NCI-H345 treated with DMSO at 0.1 percent for 48 hours (cell line): Measurements from ENCODE around the gene ADGRF3.
"Not testable (repeated sequence)": the region's sequence is repeated elsewhere in the genome, so short reads cannot be mapped to it uniquely, and the experiment has no call there.

Source experiments
- DNase-seq: peaks from one replicate; lab custom pipeline; 2025; ENCODE audit not compliant: unreplicated experiment; lab: John Stamatoyannopoulos, UW

Gene ADGRF3, protein sequence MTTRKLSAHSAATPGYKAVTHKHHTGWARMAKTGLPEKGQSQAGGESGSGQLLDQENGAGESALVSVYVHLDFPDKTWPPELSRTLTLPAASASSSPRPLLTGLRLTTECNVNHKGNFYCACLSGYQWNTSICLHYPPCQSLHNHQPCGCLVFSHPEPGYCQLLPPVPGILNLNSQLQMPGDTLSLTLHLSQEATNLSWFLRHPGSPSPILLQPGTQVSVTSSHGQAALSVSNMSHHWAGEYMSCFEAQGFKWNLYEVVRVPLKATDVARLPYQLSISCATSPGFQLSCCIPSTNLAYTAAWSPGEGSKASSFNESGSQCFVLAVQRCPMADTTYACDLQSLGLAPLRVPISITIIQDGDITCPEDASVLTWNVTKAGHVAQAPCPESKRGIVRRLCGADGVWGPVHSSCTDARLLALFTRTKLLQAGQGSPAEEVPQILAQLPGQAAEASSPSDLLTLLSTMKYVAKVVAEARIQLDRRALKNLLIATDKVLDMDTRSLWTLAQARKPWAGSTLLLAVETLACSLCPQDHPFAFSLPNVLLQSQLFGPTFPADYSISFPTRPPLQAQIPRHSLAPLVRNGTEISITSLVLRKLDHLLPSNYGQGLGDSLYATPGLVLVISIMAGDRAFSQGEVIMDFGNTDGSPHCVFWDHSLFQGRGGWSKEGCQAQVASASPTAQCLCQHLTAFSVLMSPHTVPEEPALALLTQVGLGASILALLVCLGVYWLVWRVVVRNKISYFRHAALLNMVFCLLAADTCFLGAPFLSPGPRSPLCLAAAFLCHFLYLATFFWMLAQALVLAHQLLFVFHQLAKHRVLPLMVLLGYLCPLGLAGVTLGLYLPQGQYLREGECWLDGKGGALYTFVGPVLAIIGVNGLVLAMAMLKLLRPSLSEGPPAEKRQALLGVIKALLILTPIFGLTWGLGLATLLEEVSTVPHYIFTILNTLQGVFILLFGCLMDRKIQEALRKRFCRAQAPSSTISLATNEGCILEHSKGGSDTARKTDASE

DNA sequence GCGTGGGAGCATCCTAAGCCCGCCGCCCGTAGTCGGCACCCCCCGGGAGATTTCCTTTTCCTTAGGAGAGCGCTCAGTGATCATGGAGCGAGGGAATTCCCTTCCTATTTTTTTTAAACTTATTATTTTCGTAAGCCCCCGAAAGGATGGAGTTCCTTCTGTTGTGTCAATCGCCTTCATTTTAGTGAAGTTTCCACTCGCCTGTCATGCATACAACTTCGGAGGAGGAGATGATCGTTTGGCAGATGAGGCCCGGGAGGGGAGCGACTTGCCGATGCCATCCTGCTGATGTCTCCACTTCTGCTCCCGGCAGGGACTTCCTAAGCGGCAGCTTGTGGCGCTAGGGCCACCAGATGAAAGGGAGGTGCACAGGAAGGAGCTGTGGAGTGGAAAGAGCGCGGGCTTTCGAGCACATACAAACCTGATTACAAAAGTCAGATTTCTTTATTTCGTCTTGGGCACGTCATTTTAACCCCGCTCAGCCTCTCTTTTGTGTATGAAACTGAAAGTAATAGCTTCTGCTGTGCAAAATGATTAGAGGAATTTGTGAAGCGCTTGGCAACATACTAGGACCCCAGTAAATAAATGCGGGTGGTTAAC, at the start of gene ADGRF3:
TSS of gene ADGRF3 (minus strand) at position 336 of the 600 bp plus-strand sequence. CDS start 555 bp downstream, outside the sequence.
- peak; percentile 53 for DNase-seq

DNA sequence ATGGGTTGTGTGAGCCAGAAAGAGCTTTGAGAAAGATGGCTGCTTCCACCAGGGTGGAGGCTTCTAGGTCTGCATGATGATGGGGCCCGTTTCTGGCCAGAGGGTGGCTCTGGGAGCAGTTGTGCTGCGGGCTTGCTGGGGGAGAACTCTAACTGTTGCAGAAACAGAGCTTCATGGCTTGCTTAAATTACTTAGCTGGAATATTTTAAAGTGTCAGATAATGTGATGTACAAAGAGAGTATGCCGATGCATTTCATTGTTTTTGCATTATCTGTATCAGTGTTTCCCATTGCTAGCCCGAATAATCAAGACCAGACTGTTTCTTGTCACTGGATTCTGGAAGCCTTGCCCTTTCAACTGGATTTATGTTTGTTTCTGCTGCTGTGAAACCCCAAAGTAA, 48.8 kb upstream of the ADGRF3 start:
- no peak for DNase-seq

DNA sequence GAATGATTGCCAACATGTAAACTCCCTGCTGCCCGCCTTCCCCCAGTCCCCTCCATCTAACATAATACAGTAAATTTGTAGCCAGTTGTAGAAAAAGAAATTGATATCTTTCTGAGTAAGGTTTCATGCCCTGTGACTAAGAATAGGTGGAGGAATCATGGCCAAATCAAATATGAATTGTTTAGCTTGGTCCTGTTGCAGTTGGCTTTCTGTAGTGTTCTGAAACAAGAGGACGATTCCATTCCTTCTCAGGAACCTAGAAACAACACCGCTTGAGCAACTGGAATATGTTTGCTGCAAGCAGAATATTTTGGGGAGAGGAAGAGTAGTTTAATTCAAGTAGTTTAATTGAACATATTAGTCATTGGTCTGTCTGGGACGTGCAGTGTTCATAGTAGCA, 48.1 kb upstream of the ADGRF3 start:
- no peak for DNase-seq

DNA sequence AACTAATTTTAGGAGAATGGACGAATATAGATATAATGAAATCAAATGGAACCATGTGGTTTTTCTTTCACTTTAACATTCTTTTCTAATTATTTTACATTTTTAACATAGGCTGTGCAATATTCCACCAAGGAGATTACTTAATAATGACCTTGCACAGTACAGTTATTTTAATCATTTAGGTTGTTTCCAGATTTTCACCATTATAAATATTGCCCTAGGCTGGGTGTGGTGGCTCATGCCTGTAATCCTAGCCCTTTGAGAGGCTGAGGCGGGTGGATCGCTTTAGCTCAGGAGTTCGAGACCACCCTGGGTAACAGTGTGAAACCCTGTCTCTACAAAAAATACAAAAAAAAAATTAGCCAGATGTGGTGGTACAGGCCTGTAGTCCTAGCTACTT, 40.6 kb upstream of the ADGRF3 start:
- no peak for DNase-seq

DNA sequence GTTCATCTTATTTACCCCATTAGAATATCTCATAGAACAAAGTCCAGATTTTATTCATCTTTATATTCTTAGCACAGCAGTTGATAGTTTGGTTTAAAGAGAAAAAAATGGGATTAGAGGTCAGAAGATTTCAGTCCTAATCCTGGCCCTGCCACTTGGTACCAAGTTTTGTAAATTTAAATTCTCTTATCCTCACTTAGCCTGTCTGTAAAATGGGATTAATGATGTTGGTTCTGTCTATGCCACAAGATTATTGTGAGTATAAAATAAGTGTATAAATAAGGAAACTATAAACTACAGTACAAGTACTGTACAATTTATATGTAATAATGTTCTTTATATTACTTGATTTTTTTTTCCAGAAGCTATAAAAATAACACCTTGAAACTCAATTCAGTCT, 38.0 kb upstream of the ADGRF3 start:
- no peak for DNase-seq

DNA sequence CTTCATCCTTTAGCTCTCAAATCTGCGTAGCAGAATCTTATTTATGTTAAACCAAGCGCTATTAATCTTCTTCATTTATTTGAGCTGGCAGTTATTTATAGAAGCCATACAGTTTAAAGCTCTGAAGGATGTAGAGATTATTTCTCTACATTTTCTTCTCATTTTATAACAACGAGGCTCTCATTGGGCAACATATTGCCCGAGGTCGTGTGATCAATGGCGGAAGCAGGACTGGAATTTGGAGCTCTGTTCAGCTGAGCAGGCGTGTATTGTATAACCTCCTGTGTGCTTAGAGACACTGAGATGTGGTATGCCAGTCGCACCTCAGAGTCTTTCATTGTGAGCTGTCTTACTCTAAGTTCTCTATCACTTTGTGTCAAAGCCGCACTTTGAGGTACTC, 37.6 kb upstream of the ADGRF3 start:
- no peak for DNase-seq

DNA sequence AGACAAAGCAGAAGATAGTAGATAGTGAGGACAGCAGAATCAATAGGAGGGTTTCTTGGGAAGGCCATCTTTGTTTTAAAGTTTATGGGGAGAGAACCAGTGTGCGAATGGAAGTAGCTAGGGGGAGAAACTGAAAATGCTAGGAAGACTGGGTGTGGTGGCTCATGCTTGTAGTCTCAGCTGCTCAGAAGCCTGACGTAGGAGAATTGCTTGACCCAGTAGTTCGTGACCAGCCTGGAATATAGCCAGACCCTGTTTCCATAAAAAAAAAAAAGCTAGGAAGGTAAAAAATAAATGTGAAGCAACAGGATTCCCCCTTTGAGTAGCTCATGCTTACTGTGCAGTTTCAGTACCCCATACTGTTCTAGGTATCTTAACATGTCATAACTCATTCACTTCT, 36.0 kb upstream of the ADGRF3 start:
- DNase-seq: no peak

DNA sequence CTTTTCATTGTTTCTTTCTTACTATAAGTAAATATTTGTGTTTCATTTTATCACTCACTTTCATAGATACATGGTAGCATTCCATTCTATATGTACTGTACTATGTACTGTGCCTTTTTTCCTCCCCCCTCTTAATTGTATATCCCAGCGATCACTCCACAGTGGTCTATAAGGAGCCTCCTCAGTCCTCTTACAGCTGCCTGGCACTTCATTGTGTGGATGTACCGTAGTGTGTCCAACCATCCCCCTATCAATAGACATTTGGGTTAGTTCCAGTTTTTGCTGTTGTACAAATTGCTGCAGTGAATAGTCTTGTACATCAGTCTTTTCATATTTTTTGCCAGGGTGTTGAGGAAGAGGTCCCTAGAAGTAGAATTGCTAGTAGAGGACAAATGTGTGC, 33.7 kb upstream of the ADGRF3 start:
- peak; percentile 56 for DNase-seq

DNA sequence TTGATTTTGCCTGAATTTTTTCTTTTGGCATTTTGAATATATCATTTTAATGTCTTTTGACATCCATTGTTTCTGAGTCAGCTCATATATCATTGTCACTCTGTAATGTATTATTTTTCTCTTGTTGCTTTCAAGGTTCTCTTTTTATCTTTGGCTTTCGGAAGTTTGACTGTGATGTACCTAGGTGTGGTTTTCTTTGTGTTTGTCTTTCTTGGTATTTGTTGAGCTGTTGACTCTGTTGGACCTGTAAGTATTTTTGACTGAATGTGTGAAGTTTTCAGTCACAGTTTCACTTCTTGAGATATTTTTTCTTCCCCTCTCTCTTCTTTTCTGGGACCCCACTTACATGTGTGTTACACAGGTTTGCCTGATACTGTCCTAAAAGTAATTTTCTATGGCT, 30.2 kb upstream of the ADGRF3 start:
- no peak for DNase-seq

DNA sequence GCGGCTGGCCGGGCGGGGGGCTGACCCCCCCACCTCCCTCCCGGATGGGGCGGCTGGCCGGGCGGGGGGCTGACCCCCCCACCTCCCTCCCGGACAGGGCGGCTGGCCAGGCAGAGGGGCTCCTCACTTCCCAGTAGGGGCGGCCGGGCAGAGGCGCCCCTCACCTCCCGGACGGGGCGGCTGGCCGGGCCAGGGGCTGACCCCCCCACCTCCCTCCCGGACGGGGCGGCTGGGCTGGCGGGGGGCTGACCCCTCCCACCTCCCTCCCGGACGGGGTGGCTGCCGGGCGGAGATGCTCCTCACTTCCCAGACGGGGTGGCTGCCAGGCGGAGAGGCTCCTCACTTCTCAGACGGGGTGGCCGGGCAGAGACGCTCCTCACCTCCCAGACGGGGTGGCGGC, 24.3 kb upstream of the ADGRF3 start:
- not testable (repeated sequence) for DNase-seq

DNA sequence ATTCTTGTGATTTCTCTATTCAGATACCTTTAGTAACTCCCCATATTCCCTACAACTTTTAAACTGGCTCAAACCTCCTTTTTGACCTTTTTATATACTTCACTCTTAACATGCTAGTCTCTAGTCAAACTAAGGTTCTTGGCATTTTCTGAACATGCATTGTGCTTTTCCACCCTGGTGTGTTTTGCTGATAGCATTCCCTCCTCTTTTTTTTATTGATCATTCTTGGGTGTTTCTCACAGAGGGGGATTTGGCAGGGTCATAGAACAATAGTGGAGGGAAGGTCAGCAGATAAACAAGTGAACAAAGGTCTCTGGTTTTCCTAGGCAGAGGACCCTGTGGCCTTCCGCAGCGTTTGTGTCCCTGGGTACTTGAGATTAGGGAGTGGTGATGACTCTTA, 23.1 kb upstream of the ADGRF3 start:
- DNase-seq: not testable (repeated sequence)

DNA sequence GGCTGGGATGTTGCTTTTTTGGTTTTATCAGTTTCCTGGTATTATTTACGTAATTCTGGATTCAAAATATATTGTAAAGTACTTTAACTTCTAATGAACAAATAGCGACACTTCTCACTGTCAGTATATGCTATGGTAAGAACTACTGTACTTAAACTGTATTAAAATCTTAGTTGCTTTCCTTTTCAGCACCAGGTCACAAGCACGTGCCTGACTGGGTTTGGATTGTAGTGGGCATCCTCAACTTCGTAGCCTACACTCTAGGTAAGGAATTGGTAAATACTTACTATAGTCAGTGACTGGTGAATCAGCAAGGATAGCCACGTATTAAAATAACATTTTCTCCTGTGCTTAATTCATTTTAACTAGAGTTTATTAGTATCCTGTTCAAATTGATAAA, 20.4 kb upstream of the ADGRF3 start:
- no peak for DNase-seq

DNA sequence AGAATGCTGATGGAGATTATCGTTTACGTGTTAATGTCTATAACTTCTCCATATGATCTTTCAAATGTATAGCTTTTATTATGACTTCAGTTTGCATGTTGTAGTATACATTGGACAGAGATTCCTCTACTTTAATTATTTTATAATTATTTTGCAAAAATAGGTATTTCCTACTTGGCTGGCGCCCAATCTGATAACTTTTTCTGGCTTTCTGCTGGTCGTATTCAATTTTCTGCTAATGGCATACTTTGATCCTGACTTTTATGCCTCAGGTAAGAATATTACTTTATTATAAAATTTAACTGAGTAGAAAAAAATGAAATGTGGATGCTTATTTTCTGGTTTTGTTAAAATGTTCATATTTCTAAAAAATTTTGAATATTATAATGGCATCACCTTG, 18.1 kb upstream of the ADGRF3 start:
- no peak for DNase-seq

DNA sequence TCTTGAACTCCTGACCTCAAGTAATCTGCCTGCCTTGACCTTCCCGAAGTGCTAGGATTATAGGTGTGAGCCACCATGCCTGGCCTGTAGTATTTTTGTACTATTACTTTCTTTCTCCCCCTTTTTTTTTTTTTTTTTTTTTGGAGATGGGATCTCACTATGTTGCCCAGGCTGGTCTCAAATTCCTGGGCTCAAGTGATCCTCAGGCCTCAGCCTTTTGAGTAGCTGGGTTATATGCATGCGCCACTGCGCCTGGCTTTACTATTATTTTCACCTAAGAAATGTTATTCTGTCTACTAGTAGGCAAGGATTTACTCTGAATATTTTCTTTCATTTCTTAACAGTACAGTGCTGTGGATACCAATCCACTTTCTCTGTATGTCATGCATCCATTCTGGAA, 17.4 kb upstream of the ADGRF3 start:
- DNase-seq: no peak

DNA sequence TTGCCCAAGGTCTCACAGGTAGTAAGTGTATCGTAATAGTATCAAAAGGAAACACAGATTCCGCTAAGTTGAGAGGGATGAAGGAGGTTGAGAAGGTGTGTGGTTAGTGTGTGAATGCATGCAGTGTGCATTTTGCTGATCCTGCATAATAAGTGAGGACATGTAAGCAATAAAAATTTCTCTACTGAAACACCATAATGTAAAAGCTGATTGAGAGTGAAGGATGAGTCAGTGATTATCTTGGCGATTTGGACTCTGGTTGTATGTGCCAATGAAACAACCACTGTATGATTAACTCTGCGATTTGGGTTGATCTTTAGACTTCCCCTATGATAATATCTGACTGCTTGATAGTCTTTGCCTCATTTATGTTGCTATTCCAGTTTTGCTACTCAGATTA, 16.7 kb upstream of the ADGRF3 start:
- no peak for DNase-seq

DNA sequence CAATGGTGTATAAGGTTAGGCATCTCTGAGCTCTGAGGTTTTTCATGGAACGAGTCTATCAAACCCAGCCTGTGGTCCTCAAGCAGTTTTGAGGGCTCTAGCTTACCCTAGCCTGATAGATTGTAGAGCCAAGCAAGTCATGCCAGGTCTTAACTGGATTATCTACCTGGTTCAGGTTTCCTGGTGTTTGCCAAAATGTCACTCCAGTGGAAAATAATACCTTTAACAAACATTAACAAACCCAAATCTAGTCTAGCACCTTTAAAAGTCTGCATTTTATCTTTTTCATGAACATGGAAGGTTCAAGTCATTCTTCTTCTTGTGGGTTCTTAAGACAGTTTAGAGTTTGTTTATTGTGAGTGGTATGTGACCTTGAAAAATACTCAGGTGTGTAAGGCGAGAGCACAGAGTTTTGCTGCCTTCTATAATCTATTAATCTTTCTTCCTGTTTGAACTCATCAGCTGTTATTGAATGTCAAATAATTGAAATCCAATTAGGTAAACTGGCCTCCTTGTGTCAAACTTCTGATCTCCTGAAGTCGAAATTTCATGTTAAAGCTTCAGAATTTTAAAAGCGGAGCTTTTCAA, 13.4 kb upstream of the ADGRF3 start:
- DNase-seq: no peak

DNA sequence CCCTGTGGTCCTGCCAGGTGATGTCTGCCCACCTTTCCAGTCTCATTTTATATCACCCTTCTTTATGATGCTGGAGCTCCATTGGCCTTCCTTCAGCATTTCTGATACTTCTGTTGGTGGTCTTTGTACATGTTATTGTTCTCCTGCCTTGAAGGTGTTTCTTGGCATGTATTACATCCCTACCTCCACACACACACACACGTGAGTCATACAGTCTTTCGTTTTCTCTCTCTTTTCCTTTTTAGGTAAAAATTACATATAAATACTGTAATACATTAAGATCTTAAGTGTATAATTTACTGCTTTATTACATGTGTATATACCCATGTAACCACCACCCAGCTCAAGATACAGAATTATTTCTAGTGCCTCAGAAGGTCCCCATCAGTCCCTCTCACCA, 10.2 kb upstream of the ADGRF3 start:
- DNase-seq: no peak

DNA sequence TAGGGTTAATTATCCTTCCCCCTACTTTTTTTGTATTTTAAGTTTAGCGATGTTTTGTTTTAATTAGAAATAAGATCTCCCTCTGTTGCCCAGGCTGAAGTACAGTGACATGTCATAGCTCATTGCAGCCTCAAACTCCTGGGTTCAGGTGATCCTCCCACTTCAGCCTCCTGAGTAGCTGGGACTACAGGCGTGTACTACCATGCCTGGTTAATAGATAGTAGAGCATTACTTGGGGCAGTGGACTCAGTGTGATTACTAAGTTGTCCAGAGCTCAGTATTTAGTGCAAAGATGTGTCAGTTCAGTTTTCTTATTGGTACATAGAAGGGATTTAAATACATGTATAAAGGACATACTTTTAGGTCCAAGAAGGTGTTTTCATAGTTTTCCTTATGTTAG, 9.5 kb upstream of the ADGRF3 start:
- no peak for DNase-seq

DNA sequence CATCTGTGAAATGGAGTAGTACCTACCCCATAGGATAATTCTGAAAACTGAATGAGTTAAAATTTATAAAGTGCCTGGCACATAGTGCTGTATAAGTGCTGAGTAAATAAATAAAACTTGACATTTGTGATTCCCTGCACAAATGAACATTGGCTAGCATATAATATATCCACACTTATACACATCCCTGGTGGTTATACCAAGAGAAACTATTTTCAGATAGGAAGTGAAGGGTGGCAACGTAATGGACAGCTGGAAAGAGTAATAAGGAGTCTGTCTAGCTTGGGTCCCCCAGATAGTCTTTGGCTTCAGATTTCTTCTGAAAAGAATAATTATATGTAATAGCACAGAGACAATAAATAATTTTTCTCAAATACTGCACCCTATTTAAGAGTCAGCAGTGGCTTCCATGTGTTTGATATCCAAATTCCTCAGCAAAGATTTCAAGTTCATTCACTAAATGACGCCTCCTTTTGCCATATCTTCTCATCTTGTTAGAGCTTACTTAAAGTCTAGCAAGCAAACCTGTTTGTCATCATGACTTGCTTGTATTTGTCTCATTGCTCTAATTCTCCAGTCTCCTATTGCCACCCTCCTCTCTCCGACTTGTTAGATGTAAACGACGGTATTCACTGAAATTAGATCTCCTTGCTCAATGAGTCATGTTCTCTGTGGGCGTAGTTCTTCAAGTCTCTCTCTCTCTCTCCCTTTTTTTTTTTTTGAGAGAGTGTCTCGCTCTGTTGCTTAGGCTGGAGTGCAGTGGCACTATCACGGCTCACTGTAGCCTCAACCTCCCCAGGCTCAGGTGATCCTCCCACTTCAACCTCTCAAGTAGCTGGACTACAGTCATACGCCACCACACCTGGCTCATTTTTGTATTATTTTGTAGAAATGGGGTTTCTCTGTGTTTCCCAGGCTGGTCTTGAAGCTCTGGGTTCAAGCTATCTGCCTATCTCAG, 8.7 kb upstream of the ADGRF3 start:
- no peak for DNase-seq

DNA sequence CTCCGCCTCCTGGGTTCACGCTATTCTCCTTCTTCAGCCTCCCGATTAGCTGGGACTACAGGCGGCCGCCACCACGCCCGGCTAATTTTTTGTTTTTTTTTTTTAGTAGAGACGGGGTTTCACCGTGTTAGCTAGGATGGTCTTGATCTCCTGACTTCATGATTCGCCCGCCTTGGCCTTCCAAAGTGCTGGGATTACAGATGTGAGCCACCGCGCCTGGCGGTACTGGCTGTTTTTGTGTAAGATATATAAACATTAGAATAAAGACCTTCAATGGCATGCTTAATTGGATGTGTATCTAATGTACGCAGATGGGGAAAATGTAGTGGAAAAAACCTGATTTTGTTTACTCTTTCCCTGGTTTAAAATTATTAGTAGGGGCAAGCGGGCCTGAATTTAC, 7.9 kb upstream of the ADGRF3 start:
- not testable (repeated sequence) for DNase-seq
